ENCODE results near the gene SYNGR3. TPM values are rescaled to one million over a fixed set of nuclear protein-coding genes. Genes with fewer than 3 reads are reported as not detected.

SYNGR3 gene
- total RNA-seq, 1 donor from 2014 or later, result 3.3 TPM

DNA sequence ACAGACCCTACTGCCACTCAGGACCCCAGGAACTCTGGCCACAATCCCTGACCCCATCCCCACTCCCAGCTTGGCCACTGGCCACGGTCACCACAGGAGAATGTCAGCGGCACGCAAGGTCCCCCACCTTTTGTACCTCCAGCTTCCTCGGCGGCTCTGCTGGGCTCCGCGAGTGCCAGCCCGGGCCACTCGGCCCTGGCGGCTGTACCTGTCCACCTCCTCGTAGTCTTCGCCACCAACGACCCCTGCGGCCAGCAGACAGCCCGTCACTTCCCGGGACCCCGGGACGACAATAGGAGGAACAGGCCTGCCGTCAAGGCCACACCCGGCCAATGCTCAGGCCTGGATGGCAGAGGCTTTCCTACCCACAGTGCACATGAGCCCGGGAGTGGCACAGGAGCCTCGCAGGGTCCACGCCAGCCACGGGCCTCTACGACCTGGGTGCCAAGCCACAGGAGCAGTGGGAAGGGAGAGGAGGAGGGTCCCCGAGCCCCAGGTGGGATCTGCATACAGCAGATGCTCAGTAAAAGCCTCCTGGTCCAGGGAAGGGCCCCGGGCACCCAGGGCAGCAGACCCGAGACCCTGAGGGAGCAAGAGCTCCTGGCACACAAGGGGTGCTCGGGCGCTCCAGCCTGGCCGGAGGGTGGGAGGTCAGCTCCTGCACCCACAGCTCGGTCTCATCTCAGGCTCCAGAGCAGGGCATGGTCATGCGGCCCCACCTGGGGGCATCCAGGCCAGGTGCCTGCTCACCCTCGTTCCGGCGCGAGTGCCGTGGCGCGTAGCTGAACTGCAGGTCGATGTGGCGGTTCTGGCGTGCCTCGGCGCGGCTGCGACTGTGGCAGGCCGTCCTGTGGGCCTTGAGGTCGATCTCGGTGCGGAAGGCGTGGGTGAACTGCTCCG lies 11.9 kb downstream of the SYNGR3 start:
- H3K27ac Mint-ChIP-seq, result no peak overlapping the region

DNA sequence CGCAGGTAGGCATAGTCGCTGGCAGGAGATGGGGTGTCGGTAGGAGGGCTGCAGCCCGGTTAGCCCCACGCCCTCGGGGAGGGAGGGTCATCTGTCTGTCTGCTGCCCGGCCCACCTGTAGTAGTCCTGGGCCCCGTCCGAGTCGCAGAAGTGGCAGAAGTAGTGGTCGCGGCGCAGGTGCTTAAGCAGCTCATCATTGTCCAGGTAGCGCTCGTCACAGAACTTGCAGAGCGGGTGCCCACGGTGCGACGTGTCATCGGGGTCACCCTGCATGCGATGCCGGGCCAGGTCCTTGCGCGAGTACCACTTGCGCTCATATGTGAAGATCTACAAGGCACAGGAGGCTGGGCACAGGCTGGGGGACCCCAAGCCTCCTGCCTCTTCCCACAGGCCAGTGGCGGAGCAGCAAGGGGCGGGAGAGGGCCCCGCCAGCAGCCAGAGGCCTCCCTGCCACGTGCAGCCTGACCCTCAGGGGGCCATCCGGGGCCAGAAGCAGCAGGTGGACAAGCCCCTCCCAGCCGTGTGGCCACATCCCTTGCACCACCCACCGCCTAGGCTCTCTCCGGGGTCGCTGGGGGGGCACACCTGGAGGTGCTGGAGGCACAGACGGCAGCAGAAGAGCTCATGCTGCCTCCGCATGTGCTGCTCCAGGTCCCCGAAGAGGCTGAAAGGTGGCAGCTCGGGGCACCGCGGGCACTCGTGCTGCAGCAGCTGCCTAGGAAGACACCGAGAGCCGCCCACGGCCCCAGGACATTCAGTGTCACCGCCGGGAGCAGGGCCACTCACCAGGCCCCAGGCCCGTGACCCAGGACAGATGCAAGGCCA lies 12.8 kb downstream of the SYNGR3 start:
- no peak for DNase-seq (ENCODE audit: low spot score, unreplicated experiment)
- Mint-ChIP-seq H3K4me3 (ENCODE audit: low read depth) (no peak overlapping the region), H3K9me3 (ENCODE audit: low read depth) (no peaks in the 10 kb centered on the region), H3K27ac (no peak overlapping the region), H3K4me1 (ENCODE audit: low read depth) (peaks cover 7% of the 10 kb centered on the region), H3K27me3 (no peaks in the 10 kb centered on the region), H3K36me3 (ENCODE audit: insufficient read depth) (peaks cover 4% of the 10 kb centered on the region)
- TF ChIP-seq, protein P1, sequence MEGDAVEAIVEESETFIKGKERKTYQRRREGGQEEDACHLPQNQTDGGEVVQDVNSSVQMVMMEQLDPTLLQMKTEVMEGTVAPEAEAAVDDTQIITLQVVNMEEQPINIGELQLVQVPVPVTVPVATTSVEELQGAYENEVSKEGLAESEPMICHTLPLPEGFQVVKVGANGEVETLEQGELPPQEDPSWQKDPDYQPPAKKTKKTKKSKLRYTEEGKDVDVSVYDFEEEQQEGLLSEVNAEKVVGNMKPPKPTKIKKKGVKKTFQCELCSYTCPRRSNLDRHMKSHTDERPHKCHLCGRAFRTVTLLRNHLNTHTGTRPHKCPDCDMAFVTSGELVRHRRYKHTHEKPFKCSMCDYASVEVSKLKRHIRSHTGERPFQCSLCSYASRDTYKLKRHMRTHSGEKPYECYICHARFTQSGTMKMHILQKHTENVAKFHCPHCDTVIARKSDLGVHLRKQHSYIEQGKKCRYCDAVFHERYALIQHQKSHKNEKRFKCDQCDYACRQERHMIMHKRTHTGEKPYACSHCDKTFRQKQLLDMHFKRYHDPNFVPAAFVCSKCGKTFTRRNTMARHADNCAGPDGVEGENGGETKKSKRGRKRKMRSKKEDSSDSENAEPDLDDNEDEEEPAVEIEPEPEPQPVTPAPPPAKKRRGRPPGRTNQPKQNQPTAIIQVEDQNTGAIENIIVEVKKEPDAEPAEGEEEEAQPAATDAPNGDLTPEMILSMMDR (IDR thresholded peaks at IDR 0.05; ENCODE audit: unreplicated experiment), result no peak

More for the DNA sequence above, 11.9 kb downstream of the SYNGR3 start:
- peaks cover 6% of the 10 kb centered on the region for H3K36me3 Mint-ChIP-seq (ENCODE audit: insufficient read depth)
- no peaks in the 10 kb centered on the region for H3K27me3 Mint-ChIP-seq
- peaks cover 5% of the 10 kb centered on the region for H3K4me1 Mint-ChIP-seq (ENCODE audit: low read depth)
- H3K9me3 Mint-ChIP-seq (ENCODE audit: low read depth), result no peaks in the 10 kb centered on the region
- TF ChIP-seq, protein P1 (IDR thresholded peaks at IDR 0.05; ENCODE audit: unreplicated experiment), result no peak
- no peak for DNase-seq (ENCODE audit: low spot score, unreplicated experiment)
- no peak overlapping the region for H3K4me3 Mint-ChIP-seq (ENCODE audit: low read depth)

DNA sequence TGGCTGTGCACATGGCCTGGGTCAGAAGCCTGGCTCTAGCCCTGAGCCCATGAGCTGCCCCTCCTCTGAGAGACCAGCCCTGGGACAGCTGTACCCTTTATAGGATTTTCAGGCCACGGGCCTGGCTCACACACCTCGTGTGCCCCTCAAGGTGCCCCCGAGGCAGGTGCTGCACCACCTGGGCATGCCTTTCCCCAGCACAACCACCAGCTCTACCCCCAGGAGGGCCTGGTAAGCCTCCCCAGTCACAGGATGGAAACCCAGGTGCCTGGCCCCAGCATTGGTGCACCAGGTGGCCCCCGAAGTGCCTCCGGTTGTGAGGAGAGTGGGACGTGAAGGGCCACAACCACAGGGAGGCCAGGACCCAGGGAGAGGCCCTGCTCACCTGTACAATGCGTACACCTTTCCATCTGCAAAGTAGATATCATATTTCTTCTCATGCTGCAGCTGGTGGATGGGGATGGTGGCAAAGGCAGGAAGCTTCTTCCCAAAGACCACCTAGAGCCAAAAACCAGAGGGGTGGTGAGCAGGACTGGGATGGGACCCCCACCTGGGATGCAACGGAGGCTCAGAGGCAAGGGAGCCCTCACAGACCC lies 13.6 kb downstream of the SYNGR3 start:
- Mint-ChIP-seq H3K36me3 (ENCODE audit: insufficient read depth) (peaks cover 4% of the 10 kb centered on the region), H3K27me3 (no peaks in the 10 kb centered on the region), H3K4me1 (ENCODE audit: low read depth) (peaks cover 11% of the 10 kb centered on the region), H3K4me3 (ENCODE audit: low read depth) (no peak overlapping the region), H3K9me3 (ENCODE audit: low read depth) (no peaks in the 10 kb centered on the region), H3K27ac (no peak overlapping the region)
- DNase-seq (ENCODE audit: low spot score, unreplicated experiment), result no peak
- TF ChIP-seq, protein P1 (IDR thresholded peaks at IDR 0.05; ENCODE audit: unreplicated experiment), result no peak

DNA sequence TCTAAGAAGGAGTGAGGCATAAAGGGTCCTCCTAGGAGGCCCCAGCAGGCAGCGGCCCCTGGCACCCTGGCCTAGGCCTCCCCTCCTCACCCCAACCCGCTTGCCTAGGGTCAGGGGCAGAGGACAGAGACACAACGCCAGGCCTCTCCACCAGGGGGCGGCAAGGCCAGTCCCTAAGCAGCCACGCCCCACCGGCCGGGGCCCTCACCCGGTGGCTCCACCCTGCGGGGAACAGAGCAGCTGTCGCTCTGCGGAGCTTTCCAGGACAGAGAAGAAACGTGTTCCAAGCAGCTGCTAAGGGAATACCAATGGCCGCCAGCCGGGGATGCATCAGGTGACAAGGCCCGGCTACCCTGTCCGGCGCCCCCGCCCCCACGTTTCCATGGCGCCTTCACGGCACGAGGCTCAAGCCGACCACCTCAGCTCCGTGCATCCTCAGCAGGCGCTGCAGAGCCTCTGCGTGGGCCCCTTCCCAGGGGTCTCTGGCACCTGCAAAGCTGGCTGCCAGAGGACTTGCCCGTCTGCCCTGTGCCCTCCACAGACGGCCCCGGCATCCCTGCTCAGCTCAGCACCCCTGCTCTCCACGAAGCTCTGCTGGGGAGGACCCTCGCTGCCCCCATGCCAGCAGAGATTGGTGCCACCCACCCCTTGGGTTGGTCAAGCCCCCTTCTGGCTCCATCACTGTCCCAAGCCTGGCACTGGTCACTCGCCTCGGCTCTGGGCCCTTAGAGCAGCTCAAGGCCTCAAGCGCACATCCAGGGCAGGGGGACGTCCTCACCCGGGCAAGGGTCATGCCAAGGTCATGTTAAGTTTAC lies 14.3 kb downstream of the SYNGR3 start:
- peaks cover 4% of the 10 kb centered on the region for H3K36me3 Mint-ChIP-seq (ENCODE audit: insufficient read depth)
- peak; percentile 93 for DNase-seq (ENCODE audit: low spot score, unreplicated experiment)
- peaks cover 17% of the 10 kb centered on the region for H3K4me1 Mint-ChIP-seq (ENCODE audit: low read depth)
- TF ChIP-seq, protein P1 (IDR thresholded peaks at IDR 0.05; ENCODE audit: unreplicated experiment), result peak; percentile 97
- no peaks in the 10 kb centered on the region for H3K9me3 Mint-ChIP-seq (ENCODE audit: low read depth)
- H3K27ac Mint-ChIP-seq, result no peak overlapping the region
- H3K27me3 Mint-ChIP-seq, result no peaks in the 10 kb centered on the region
- H3K4me3 Mint-ChIP-seq (ENCODE audit: low read depth), result no peak overlapping the region

Measured in progenitor cell of endocrine pancreas (in vitro differentiated cells).